Measurements from ENCODE around the gene PGAM1. TPM values are rescaled to one million over a fixed set of nuclear protein-coding genes. Genes with fewer than 3 reads are reported as not detected.

PGAM1 gene
- total and polyA plus RNA-seq, 2 of the 4 experiments (the other 2 are of a cell fraction) = 686 to 841 TPM

DNA sequence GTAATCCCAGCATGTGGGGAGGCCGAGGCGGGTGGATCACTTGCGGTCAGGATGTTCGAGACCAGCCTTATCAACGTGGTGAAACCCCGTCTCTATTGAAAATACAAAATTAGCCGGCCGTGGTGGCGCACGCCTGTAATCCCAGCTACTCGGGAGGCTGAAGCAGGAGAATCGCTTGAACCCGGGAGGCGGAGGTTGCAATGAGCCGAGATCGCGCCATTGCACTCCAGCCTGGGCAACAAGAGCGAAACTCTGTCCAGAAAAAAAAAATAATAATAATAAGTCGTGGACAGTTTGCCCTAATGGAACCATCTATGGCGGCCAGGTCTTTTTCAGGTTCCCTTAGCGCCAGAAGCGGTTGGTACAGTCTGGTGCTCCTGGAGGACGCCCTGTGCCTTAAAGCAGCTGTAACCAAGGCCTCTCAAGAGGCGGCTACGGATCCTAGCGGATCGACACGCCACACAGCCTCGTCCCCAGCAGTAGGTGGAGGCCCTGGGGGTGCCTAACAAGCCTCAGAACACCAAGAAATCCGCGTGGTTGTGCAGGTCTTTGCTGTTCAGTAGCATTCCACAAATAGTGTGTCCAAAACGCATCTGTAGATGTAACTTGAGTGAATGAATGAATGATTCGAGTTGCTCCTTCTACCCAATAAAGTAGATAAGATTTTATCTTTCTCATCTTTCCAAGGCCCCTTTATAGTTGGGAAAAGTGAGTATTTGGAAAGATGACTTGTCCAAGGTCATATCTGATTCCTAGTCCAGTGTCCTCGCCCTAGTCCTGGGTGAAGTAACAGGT is 982 bp downstream of the PGAM1 start:
- Histone ChIP-seq H3K9me1 (ENCODE audit: insufficient read depth, low read length) (no peaks in the 10 kb centered on the region), H4K5ac (ENCODE audit: low read depth, low read length) (peak overlapping the region; percentile 65), H2BK20ac (ENCODE audit: low read depth, low read length) (no peak overlapping the region), H2BK120ac (ENCODE audit: low read depth, low read length) (no peak overlapping the region), H4K20me1 (ENCODE audit: insufficient read depth, low read length) (peaks cover 41% of the 10 kb centered on the region), H3K9ac (ENCODE audit: low read depth, low read length) (peak overlapping the region; percentile 98), H4K8ac (ENCODE audit: low read depth in 2 of 2, low read length in 2 of 2) (peak overlapping the region; percentile 80 to 81; a peak in 2 of 4 replicates), H4K91ac (ENCODE audit: insufficient read depth, low read depth, low read length) (peak overlapping the region; percentile 79), H3K27ac (ENCODE audit: insufficient read depth, low read length) (peak overlapping the region; percentile 96), H3K4ac (ENCODE audit: low read depth, low read length) (peak overlapping the region; percentile 79), H3K27me3 (ENCODE audit: control insufficient read depth, insufficient read depth, low read length) (no peaks in the 10 kb centered on the region), H3K9me3 (ENCODE audit: control insufficient read depth, insufficient read depth, low read length) (no peaks in the 10 kb centered on the region), H3K36me3 (ENCODE audit: control insufficient read depth, insufficient read depth, low read length) (peaks cover 25% of the 10 kb centered on the region), H3K23ac (ENCODE audit: low read depth, low read length) (peak overlapping the region; percentile 85), H2AK5ac (ENCODE audit: low read depth, low read length) (peak overlapping the region; percentile 96), H2AFZ (replicated peaks; ENCODE audit: low read length, poor library complexity) (peak overlapping the region; percentile 82), H3K4me3 (ENCODE audit: insufficient read depth, low read depth, low read length) (peak overlapping the region; percentile 97), H3K14ac (replicated peaks; ENCODE audit: low read depth, low read length) (peak overlapping the region; percentile 79), H3K4me1 (ENCODE audit: control insufficient read depth, insufficient read depth, low read length) (peaks cover 12% of the 10 kb centered on the region), H3K18ac (ENCODE audit: low read depth, low read length) (peak overlapping the region; percentile 58), H3K79me1 (ENCODE audit: low read depth in 1 of 2, low read length in 2 of 2) (peaks cover 11 to 51% of the 10 kb centered on the region in 2 experiments; a peak in 3 of 4 replicates), H2BK15ac (ENCODE audit: low read depth, low read length) (no peak overlapping the region), H2BK5ac (ENCODE audit: low read depth, low read length, poor library complexity, severe bottlenecking) (peak overlapping the region; percentile 87), H2AK9ac (replicated peaks; ENCODE audit: low read depth, low read length, poor library complexity) (peak overlapping the region; percentile 95), H3K56ac (ENCODE audit: extremely low read depth, insufficient read depth, low read length) (peak overlapping the region; percentile 81), H3K4me2 (ENCODE audit: low read depth, low read length) (peak overlapping the region; percentile 99)
- in situ Hi-C loops (cut with MboI; ENCODE audit: low sequenced_read_pairs) = no loop called here
- no TSS peak for BruUV-seq (replicated peaks)
- POLR2A ChIA-PET (ENCODE audit: unreplicated experiment) = no interaction called here
- CTCF ChIA-PET = no interaction called here
- intact Hi-C loops (cut with micrococcal nuclease) = loop anchor here (1.0 to 2.0 kb wide), 2 partner anchors 18 to 20 kb away; no protein-coding TSS in a partner anchor
- dilution Hi-C loops (cut with HindIII; ENCODE audit: low sequenced_read_pairs, unreplicated experiment) = no loop called here
- ATAC-seq (ENCODE audit: low read depth) = no peak
- WGBS, 2 experiments (ENCODE audit: extremely low coverage in 2 of 2, insufficient read length in 1 of 2) = no CpG with 5 or more reads among the region's 34 CpGs
- TF ChIP-seq RAD21 (IDR thresholded peaks at IDR 0.05; ENCODE audit: low read length) = no peak
- TF ChIP-seq BHLHE40 (IDR thresholded peaks at IDR 0.05; ENCODE audit: low read depth, low read length) = no peak
- DNase-seq = no peak
